Progenitor cell of endocrine pancreas (in vitro differentiated cells): ENCODE measurements around the gene DNAJB8. TPM values are rescaled to one million over a fixed set of nuclear protein-coding genes. Genes with fewer than 3 reads are reported as not detected.

Experiments used
- DNase-seq: peaks from one replicate; pipeline ENCODE4 v3.0.0; 2021; ENCODE audit warnings: low spot score; ENCODE audit not compliant: unreplicated experiment
- H3K27ac Mint-ChIP-seq: 2 replicates; pipeline ENCODE4 v1.8.0; 2021; ENCODE audit warnings: mild to moderate bottlenecking, moderate library complexity, mixed read lengths
- H3K27me3 Mint-ChIP-seq: 2 replicates; pipeline ENCODE4 v1.8.0; 2021; ENCODE audit warnings: mixed read lengths
- H3K36me3 Mint-ChIP-seq: 2 replicates; pipeline ENCODE4 v1.8.0; 2022; ENCODE audit warnings: mixed read lengths; ENCODE audit not compliant: insufficient read depth
- H3K4me1 Mint-ChIP-seq: 2 replicates; pipeline ENCODE4 v1.8.0; 2021; ENCODE audit warnings: low read depth, mixed read lengths
- H3K4me3 Mint-ChIP-seq: 2 replicates; pipeline ENCODE4 v1.8.0; 2021; ENCODE audit warnings: low read depth, mild to moderate bottlenecking, moderate library complexity, mixed read lengths
- H3K9me3 Mint-ChIP-seq: 2 replicates; pipeline ENCODE4 v1.8.0; 2021; ENCODE audit warnings: low read depth, mixed read lengths
- total RNA-seq: library from RNA; stranded (reverse); gene quantifications from 2 replicates; pipeline ENCODE4 v1.2.1, GENCODE V29; 2021
- TF ChIP-seq, protein P1 (sequence below): fragments of 200-600 bp; sonication (generic); IDR thresholded peaks from one replicate; pipeline ENCODE4 v1.5.0; 2021; ENCODE audit warnings: antibody characterized with exemption, mild to moderate bottlenecking; ENCODE audit not compliant: unreplicated experiment

DNAJB8 gene
- total RNA-seq, 1 donor from 2014 or later = not detected

- Mint-ChIP-seq H3K9me3 (no peaks in the 10 kb centered on the region), H3K27me3 (peaks cover 82% of the 10 kb centered on the region), H3K4me3 (no peak overlapping the region), H3K4me1 (peaks cover 23% of the 10 kb centered on the region), H3K36me3 (no peaks in the 10 kb centered on the region), H3K27ac (no peak overlapping the region)
- no peak for DNase-seq
- TF ChIP-seq, protein P1, sequence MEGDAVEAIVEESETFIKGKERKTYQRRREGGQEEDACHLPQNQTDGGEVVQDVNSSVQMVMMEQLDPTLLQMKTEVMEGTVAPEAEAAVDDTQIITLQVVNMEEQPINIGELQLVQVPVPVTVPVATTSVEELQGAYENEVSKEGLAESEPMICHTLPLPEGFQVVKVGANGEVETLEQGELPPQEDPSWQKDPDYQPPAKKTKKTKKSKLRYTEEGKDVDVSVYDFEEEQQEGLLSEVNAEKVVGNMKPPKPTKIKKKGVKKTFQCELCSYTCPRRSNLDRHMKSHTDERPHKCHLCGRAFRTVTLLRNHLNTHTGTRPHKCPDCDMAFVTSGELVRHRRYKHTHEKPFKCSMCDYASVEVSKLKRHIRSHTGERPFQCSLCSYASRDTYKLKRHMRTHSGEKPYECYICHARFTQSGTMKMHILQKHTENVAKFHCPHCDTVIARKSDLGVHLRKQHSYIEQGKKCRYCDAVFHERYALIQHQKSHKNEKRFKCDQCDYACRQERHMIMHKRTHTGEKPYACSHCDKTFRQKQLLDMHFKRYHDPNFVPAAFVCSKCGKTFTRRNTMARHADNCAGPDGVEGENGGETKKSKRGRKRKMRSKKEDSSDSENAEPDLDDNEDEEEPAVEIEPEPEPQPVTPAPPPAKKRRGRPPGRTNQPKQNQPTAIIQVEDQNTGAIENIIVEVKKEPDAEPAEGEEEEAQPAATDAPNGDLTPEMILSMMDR = no peak
Measured at GRCh38 chr3:128485282-128486204, 18.9 kb upstream of the DNAJB8 start.

GRCh38 chr3:128484404-128485281 lies 18.0 kb upstream of the DNAJB8 start:
- no peaks in the 10 kb centered on the region for H3K36me3 Mint-ChIP-seq
- no peak overlapping the region for H3K4me3 Mint-ChIP-seq
- H3K27ac Mint-ChIP-seq = no peak overlapping the region
- H3K9me3 Mint-ChIP-seq = no peaks in the 10 kb centered on the region
- TF ChIP-seq, protein P1 = no peak
- peaks cover 82% of the 10 kb centered on the region for H3K27me3 Mint-ChIP-seq
- peaks cover 19% of the 10 kb centered on the region for H3K4me1 Mint-ChIP-seq
- DNase-seq = no peak

GRCh38 chr3:128483657-128484403 lies 17.1 kb upstream of the DNAJB8 start:
- H3K27me3 Mint-ChIP-seq = peaks cover 84% of the 10 kb centered on the region
- no peaks in the 10 kb centered on the region for H3K36me3 Mint-ChIP-seq
- TF ChIP-seq, protein P1 = no peak
- peaks cover 18% of the 10 kb centered on the region for H3K4me1 Mint-ChIP-seq
- no peak overlapping the region for H3K4me3 Mint-ChIP-seq
- no peak for DNase-seq
- H3K9me3 Mint-ChIP-seq = no peaks in the 10 kb centered on the region
- H3K27ac Mint-ChIP-seq = peak overlapping the region; percentile 35

DNA sequence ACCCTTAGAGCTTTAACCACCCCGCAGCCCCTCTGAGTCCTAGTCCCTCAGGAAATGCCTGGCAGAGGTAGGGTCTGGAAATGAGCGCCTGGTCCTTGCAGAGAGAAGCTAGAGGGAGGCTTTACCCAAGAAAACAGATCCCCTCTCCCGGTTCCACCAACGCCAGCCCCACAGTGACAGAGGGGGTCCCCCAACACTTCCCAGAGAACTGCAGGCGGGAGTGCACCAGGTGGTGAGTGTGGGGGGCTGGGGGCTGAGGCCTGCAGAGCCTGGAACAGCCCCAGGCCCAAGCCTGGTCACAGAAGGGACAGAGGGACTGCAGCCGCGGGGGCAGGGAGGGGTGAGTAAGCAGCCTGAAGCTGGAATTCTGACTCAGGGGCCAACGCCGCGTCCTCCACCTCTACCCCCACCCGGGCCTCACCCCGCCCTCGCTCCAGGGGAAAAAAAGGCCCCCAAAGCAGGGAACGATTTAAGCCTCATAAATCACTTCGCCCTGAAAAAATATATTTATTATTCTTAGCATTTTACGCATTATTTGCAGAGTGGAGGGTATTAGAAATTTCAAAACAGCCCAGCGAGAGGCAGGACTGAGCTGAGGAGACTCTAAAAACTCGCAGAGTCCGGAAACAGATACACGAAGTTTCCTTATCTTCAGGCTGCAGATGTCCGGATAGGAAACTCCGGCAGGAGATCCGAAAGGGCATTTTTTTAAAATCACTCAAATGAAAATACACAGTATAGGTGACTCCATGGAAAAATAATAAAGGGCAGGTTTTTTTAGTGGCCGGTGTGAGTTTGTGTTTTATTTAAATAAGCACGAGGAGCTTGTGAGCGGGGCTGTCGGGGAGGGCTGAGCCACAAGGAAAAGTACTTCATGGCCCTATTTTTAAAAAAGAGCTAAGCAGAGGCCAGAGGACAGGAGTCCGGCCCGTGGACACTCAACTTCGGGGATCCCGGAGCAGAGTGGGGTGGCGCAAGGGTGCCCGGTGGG lies 16.3 kb upstream of the DNAJB8 start:
- DNase-seq = no peak
- Mint-ChIP-seq H3K9me3 (no peaks in the 10 kb centered on the region), H3K27me3 (peaks cover 87% of the 10 kb centered on the region), H3K27ac (peak overlapping the region; percentile 35), H3K36me3 (no peaks in the 10 kb centered on the region), H3K4me1 (peaks cover 16% of the 10 kb centered on the region), H3K4me3 (no peak overlapping the region)
- TF ChIP-seq, protein P1 = no peak
